COLO668 (cell line): ENCODE results near the gene GAD1.

Experiments
- DNase-seq: peaks from one replicate; lab custom pipeline; 2025; ENCODE audit not compliant: unreplicated experiment; lab: John Stamatoyannopoulos, UW

The GAD1 gene

GRCh38 chr2:170816504-170817092, at the start of gene GAD1:
Gene GAD1 (plus strand): TSS chr2:170816887. CDS start chr2:170818592, 1,705 bp downstream.
- peak; percentile 96 for DNase-seq

DNA sequence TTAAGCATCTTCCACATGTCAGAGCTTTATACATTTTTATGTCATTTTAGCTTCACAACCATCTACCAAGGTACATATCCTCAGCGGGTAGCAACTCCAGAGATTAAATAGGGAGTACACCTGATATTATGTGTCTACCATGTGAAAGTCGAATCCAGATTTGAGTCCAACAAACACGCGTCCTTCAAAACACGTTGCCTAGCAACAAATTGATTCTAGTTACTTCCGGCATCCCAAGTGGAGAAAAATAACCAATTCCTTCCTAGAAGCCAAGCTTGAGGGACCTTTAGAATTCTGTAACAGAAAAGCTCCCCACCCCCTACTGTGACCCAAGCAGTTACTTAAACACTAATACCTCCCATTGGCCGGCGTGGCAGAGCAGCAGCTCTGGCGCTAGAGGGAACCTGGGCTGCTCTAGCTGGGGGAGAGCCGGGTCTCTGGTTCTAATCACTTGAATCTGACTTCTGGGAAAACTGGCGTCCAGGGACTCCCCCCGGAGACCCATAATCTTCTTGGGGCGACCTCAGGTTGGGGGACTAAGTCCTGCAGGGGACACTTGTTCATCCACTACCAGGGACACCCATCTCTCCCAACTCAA, 46.6 kb upstream of the GAD1 start, which contains the start of gene ERICH2:
ERICH2 (plus strand) TSS at position 371 of the 598 bp plus-strand sequence. CDS start 304 bp downstream, outside the sequence.
- DNase-seq: peak; percentile 48

DNA sequence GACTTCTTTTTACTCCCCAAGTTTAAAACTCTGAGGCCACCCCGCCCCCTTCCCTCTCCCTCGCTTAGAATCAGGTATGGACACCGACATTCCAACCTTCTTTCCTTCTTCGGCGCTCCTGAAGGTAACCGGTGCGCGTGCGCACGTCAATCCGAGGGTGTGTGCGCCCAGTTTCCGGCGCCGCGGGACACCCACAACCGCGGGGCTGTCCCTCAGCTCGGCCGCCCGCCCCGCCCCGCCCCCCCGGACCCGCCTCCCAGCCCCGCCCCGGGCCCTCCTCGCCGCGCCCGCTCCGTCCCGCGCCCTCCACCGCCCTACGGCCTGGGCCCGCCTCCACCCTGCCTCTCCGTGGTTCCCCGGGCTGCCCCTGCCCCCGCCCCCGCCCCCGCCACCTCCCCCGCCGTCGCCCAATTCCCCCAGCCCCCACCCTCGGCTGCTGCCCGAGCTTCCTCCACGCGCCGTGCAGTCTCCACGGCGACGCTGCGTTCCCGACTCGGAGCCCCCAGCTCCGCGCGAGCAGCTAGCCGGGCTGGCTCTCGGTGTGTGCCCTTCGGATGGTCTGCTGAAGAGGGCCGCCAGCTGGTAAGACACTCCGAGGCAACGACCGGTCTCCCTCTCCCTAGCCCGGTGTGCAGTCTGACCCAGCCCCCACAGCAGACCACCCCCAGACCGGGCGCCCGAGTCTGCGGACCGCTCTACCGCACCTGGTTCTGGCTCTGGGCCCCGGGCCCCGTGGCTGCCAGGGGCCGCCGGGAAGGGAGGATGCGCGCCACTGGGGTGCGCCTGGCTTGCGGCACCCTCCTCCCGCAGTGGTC, 45.9 kb upstream of the GAD1 start:
- DNase-seq: peak; percentile 92

DNA sequence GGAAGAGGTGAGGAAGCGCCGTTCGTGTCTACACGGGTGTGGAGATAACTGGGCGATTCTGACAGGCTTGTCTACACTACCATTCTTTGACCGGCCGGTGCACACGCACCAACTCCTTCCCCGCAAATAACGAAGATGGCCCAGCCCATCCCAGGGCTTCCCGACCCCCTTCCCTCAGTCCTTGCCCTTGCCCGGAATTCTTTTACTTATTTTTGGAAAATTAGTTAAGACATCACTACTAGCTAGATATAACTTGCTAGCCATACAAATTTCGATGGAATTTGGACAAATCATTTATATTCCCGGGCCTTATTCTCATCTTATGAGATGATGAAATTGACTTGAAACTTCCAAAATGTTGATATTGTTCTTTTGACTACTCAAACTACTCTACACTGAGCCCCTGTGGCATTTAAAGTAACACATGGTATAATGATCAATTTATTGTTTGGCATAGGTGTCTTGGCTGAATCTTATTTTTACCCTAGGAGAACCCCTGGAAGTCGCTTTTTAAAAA, 45.2 kb upstream of the GAD1 start:
- no peak for DNase-seq

- no peak for DNase-seq
Measured at GRCh38 chr2:170772295-170772694, 44.4 kb upstream of the GAD1 start.

GRCh38 chr2:170774074-170774473, 42.6 kb upstream of the GAD1 start:
- no peak for DNase-seq

GRCh38 chr2:170778900-170779299, 37.8 kb upstream of the GAD1 start:
- DNase-seq: no peak

- DNase-seq: no peak
Measured at GRCh38 chr2:170779304-170779703, 37.4 kb upstream of the GAD1 start.

DNA sequence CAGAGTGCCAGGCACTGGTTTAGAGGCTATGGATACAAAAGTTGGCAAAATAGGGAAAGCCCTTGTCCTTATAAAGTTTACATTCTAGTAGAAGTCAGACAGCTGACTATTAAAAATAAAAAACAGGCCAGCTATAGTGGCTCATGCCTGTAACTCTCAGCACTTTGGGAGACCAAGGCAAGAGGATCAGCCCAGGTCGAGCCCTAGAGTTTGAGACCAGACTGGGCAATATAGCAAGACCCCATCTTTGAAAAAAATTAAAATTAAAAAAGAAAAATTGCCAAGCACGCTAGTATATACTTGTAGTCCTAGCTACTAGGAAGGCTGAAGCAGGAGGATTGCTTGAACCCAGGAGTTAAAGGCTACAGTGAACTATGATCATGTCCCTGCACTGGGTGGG, 34.0 kb upstream of the GAD1 start:
- no peak for DNase-seq

- no peak for DNase-seq
Measured at GRCh38 chr2:170783549-170783948, 33.1 kb upstream of the GAD1 start.

DNA sequence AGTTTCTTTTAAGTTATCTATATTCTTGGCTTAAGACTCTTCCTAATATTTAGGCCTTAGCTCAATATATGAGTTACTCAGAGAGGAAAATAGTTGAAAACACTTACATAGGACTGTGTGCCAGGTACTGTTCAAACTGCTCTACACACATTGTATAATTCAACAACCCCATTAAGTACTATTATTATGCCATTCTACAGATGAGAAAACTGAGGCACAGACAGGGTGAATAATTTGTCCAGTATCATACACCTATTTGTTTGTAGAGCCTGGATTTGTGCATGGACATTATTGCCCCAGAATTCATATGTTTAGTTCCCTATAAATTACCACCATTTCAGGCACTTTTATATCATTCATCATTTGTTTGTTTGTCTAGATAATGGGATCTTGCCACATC, 17.7 kb upstream of the GAD1 start:
- DNase-seq: no peak

DNA sequence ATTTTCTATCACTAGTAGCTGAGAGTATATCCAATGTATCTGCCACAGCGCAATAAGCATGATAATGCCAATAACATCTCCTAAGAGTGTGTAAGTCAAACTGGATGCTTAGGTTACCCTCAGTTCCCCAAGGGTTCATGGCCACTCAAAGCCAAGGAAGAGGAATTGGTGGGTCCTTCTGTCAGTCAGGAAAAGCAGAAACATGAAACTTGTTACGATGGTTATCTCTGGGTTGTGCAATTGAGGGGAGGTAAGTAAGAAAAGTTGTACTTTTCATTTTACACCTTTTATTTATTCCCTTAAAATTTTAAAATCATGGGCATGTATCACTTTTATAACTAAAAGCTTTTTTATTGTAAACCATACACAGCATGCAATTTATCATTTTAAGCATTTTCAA, 10.1 kb upstream of the GAD1 start:
- no peak for DNase-seq

DNA sequence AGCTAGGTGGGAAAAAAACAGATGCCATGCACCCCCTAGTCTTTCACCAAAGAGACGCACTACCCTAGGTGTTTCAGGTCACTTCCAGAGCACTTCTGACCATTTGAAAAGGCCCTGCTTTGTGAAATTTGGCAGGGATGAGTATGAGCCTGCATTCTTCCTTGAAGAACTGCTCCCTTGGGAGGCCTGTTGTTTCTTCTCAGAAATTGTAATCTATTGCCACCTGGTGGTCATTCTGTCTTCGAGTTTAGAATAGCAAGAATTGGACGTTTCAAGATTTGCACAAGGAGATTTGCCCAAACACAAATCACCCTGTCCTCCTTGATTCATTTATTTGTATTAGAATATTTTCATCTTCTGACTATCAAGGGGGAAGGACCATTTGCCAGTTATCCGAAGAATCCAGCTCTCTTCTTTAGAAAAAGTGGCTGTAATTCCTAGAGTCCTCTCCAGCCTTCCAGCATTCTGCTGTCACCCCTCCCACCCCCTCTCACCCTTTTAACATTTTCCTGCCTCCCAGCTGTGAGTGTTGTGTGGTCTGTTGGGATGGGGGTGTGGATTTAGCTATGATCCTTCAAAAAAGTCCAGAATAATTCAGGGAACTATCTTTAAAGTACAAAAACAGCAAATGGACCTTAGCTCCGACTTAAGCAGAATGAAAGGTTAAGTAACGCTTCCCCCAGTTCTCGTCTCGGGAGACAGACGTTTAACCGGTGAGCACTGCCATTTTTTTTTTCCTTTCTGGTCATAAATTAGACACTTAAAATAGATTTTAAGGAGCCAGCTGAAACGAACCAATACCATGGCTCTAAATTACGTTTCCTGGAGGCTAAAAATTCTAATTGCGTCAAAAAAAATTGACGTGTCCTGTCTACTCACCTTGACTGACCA, 3.7 kb upstream of the GAD1 start:
- peak; percentile 15 for DNase-seq

DNA sequence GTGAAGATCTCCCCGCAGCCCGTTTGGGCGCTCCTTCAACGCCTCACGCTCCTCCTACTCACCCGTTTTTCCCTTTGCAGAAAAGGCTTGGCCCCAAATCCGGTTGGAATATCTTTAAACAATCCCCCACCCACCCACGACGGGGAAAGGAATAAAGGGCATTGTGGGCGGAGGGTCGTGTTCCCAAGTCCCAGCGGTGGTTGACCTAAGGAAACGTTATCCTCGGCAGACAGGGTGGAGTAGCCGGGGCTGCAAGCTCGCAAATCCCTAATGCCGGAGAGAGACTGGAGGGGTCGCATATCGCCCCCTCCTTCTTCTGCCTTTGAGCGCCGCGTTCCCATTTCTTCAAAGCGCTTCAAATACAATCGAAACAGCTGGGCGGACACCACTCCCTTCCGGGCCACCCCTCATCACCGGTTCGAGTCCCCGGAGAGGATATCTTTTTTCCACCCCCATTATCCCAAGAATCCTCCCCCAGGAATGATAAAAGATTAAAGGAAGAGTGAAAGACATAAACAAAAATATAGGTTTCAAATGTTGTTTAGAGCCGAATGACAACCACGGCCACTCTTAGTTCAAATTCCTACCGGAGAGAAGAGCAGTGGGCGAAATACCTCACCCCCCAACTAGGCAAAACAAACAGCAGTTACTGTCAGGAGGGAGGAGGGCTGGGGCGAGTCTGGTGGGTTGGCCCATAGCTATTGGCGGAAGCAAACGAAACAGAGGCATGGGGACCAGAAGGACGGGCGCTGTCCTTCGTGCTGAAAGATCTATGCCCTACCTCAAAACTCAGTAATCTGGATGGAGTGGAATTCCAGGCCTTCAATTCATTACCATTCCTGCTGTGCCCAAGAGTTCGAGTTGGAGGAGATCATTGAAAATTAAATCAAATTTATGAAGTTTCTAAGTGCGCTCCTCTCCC, 2.8 kb upstream of the GAD1 start:
- peak; percentile 14 for DNase-seq

GRCh38 chr2:170814533-170815230, 2.0 kb upstream of the GAD1 start:
- DNase-seq: peak; percentile 77

- peak; percentile 82 for DNase-seq
Measured at GRCh38 chr2:170815311-170815710, 1.4 kb upstream of the GAD1 start.

DNA sequence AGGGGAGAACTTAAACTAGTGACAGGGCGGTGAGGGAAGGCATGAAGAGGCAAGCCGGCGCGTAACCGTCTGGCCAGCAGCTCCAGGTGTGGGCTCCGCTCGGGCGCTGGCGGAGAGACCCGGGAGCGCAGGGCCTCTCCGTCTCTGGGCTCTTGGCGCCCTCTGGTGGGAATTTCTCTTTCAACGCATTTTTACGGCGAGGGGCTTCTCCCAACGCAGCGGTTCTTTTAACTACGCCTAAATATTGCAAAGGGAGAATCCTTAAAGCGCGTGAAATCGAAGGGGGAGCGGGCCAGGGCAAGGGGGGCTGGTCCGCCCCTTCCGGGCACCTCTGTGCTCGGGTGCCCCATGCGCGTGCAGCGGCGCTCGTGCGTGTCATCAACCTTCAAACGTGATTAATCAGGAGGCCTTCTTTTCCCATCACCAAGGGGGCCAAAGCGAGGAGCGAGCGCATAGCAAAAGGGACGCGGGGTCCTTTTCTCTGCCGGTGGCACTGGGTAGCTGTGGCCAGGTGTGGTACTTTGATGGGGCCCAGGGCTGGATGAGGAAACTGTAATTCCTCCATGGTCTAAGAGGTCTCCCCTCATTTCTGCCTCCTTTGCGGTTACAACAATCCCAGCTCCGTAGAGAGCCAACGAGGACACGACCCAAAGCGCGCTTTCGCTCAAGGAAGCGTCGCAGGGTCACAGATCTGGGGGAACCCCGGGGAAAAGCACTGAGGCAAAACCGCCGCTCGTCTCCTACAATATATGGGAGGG, 762 bp upstream of the GAD1 start:
- peak; percentile 92 for DNase-seq
